Measurements from ENCODE around the gene ANKRD35.
A peak's percentile ranks its signal among the peaks of the same experiment; 100 is the strongest.

The ANKRD35 gene

DNA sequence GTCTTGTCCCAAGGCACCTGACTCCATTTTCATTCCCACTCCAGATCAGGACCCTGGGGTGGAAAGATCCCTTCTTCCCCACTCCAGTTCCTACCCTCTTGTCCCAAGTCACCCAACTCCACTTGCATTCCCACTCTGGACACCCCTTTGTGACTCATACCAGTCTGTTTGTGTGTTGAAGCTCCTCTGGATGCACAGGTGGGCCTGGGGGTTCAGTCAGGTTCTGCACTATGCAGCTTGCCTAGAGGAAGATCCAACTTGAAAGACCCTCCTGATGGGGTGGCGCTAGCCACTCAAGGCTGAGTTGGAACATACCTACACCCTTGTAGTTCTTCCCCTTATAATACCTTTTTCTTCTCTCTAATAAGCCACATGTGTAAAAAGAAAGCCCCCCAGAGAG, 9.8 kb upstream of the ANKRD35 start:
- DNase-seq, result no peak

GRCh38 chr1:145893306-145894055, 7.8 kb upstream of the ANKRD35 start:
- DNase-seq, result no peak

DNA sequence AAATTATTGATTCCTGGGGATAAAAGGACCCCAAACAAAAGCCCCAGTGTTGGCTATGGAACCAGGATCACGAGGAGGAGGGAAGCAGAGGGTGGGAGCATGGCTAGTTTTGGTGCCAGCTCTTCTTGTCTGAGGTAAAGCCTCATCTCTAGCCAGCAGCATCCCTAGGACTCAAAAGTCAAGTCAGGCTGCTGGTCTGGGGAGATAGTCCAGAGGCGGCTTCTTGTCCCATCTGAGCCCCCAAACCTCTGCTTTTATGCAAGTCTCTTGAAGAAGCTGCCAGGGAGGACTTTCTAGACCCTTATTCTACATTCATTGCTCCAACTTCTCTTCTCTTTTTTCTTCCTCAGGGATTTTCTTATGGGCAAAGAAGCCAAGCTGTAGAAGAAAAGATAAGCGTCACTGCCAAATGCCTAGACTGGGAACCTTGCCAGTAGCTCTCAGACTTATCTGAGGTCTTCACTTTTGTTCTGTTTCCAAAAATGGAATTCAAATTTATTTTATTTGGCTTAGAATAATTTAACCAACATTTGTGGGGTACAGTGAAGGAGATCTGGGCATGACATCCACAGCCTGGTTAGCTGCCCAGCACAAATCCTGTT, 6.9 kb upstream of the ANKRD35 start:
- DNase-seq, result peak; percentile 48

- peak; percentile 98 for DNase-seq
Measured at GRCh38 chr1:145891587-145892485, 6.2 kb upstream of the ANKRD35 start.

DNA sequence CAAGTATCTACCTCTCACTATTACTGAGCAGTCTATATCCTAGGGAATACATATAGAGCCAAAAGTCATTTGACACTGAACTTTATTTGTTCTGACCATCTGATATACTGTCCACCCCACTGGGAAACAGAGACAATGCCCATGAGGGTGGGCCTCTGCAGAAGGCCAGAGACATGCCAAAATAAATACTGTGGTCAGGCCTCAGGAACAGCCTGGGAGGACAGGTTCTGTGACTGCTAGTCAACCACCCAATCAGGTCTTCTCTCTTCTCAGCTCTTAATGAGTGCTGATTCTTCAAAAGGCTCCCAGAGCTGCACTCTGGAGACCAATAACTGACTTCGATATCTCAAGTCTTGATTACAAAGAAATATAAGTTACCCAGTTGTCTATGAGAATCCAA, 5.5 kb upstream of the ANKRD35 start:
- no peak for DNase-seq

DNA sequence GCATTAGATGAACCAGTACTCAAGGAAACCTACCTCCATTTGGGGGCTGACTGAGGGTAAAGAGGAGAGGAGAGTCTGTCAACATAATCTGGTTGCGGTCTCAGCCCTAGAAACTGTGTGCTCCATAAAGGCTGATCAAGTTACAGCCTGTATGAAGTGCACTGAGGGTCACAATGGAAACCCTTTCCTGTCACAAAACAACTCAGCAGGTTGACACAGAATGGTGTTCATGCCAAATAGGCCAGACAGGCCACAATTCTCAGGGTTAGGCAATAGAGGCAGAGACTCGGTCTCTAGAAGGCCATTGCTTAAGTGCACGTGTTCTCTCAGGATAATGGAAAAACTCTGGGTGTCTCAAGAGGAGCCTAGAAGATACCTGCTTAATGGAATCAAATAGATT, 4.1 kb upstream of the ANKRD35 start:
- no peak for DNase-seq

DNA sequence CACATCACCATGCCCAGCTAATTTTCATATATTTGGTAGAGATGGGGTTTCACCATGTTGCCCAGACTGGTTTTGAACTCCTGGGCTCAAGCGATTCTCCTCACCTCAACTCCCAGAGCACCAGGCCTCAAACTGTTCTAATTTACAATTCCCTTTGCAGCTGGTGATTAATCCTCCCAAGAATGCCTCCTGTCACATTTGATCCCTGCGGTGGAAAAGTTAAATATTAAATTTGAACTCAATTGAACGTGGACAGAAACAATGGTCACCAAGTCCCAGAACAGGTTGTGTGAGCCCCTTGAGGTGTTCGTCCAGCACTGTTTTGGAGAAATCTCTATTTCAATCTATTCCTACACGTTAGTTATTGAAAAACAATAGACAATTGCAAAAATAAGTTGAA, 2.0 kb upstream of the ANKRD35 start:
- no peak for DNase-seq

DNA sequence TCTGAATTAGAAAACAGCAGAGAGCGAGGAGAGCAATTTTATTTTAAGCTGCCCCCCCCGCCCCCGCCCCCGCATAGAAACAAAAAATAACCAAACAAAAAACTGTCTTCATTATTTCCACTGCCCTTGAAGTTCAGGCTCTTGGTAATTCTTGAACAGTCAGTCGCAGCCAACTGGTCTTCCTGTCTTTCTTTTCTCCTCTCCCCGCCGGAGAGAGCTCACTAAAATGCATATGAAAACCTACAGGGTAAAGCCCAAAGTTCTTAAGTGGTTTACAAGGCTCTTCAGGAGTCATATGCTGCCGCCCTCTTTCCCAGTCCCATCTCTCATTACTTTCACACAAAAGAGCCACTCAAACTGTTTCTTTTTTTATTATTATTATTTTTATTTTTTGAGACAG, 1.1 kb upstream of the ANKRD35 start:
- DNase-seq, result no peak

- no peak for DNase-seq
Measured at GRCh38 chr1:145886390-145886789, 724 bp upstream of the ANKRD35 start.

DNA sequence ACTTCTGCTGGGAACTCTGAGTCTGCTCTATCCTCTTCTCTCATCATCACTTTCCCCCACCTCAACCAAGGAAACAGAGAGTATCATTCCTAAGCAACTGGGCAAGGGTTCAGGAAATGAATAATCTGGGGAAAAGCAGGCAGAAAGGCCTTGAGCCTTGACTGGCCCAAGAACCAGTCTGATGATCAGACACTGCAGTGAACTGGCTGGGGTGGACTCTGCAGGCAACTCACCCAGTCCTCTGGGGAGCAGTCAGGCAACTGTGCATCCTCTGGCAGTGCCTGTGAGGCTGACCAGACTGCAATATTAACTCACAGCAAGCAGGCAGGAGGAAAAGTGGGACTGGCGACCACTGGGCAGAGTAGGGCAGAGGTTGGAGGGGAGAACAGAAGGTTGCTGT, 991 bp downstream of the ANKRD35 start:
- peak; percentile 33 for DNase-seq

DNA sequence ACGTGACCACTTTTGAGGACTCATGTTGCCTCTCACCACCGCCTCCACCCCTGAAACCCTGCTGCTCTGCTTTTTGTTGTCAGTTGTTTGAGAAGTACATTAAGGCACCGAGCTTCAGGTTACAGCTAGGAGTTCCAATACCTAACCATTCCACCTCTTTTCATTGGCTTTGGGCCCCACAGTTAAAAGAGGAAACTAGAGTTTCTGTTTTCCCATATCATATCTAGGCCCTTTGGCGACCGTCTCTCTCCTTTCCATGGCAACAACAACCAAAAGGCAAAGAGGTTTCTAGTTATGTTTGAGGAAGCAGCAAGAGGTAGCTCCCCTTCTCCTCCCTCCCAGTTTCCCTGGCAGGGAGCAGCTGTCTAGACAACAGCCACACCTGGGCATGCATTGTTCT, 5.9 kb downstream of the ANKRD35 start:
- no peak for DNase-seq

GRCh38 chr1:145878724-145879123, 6.9 kb downstream of the ANKRD35 start:
- no peak for DNase-seq

GRCh38 chr1:145877923-145878486, 7.7 kb downstream of the ANKRD35 start:
- DNase-seq, result no peak

DNA sequence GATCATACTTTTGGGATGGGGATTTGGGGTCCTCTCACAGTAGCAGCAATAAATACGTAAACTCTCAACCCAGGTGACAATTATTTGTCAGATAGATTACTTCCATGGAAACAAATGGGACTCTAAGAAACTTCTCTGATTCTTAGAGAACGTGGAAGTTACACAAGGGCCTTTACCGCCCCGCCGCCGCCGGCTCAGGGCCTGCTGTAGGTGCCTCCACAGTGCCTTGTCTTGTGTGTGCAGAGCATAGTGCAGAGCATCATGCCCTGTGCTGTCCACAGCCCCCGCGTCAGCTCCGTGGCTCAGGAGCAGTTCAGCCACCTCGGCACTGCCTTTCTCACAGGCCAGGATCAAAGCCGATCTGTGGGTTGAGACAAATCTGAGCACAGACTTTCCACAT, 11.0 kb downstream of the ANKRD35 start:
- no peak for DNase-seq

DNA sequence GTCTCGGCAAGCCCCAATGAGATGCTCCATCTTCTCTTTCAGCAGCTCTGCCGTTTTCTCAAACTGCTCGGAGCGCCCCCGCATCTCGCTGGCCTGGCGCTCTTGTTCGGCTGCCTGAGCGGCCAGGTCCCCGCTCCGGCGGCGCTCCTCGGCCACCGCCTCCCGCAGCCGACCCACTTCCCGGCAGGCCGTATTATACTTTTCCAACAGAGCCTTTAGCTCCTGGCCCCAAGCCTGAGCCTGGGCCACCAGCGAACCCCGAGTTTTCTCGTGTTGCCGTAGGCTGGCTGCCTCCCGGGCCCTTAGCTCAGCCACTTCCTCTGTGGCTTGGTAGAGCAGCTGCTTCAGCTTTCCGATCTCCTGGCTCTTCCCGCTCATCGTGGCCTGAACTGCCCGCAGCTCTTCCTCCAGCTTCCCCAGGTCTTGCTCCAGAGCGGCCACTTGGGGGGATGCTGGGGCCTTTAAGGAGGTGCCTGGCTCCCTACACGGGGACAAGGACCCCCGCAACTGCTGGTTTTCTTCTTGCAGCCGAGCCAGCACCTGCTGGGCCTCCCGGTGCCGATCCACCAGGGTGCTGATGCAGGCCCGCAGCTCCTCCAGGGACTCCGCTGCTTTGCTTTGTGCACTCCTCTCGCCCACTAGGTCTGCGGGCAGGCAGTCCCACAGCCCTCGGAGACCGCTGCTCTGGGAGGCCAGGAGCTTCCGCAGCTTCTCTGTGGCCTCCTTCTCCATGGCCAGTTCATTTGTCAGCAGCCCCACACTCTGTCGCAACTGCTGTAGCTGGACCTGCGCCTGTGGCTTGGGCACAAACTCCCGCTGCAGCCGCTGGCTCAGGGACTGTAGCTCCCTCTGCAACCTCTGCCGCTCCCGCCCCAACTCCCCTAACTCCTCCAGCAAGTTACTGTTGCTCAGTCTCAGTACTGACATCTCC, 13.4 kb downstream of the ANKRD35 start:
- DNase-seq, result no peak

GRCh38 chr1:145868232-145868631, 17.4 kb downstream of the ANKRD35 start:
- DNase-seq, result no peak

DNA sequence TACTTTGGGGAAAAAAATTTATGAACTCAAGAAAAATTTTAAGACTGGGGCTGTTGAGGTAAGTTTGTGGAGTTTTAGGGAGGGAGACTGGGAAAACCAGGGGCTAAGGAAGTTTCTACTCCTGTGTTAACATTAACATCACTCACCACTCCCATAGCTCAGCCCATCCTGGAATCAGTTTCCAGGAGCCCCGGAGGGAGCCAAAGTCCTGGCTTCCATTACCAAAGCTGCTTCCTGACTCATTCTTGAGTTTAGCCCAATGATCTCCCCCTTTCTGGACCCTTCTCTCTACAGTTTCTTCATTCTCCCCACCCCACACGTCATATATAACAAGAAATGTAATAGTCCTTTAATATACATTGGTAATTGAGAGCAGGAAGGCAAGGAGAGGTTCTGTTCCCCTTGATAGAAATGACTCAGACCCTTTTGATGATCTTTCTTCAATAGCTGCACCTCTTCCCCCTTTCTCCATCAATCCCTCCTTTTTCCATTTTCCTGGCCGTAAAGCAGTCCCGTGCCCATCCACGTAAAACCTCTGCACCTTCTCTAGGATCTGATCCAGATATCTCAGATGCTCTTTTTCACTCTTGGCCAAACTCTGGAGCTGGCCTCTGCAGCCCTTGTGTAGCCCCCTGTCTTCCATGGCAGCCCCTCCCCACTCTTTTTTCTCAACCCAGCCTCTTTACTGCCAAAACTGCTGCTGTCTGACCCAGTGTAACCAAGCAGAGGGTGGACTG, 22.2 kb downstream of the ANKRD35 start:
- no peak for DNase-seq

GRCh38 chr1:145859491-145860023, 26.1 kb downstream of the ANKRD35 start:
- DNase-seq, result peak; percentile 91

DNA sequence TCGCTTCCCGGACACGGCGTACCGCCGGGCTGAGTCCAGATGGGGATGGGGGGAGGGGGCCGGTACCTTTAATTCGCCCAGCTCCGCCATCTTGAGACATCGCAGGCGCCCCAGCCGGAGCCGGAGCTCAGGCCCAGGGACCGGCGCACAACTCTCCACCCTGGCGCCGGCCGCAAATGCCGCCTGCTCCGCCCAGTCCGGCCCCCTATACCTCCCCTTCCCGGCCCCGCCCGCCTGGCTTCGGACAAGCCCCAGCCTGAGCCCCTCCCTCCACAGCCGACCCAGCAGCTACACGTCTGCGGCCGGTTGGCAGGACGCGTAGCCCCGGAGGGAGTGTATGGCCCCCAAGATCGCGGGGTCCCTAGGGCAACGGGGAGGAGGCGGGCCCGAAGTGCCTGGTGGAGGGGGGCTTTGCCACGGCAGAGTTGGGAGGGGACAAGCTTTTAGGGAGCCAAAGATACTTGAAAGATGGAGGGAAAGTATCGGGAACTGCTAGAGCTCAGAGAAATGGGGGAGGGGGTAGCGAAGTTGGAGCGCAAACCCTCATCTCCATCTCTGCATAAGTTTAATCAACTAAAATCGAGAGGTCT, 26.7 kb downstream of the ANKRD35 start, which contains the start of gene PIAS3:
TSS of gene PIAS3 (minus strand) at position 181 of the 590 bp plus-strand sequence. CDS start at position 90, 91 bp downstream.
- peak; percentile 96 for DNase-seq

GRCh38 chr1:145858238-145858900, 27.3 kb downstream of the ANKRD35 start:
- DNase-seq, result peak; percentile 32
